NCI-H1092 (cell line): ENCODE measurements around the gene CCR7.

Experiments
- DNase-seq: peaks from one replicate; lab custom pipeline; 2025; lab: John Stamatoyannopoulos, UW

Gene CCR7

DNA sequence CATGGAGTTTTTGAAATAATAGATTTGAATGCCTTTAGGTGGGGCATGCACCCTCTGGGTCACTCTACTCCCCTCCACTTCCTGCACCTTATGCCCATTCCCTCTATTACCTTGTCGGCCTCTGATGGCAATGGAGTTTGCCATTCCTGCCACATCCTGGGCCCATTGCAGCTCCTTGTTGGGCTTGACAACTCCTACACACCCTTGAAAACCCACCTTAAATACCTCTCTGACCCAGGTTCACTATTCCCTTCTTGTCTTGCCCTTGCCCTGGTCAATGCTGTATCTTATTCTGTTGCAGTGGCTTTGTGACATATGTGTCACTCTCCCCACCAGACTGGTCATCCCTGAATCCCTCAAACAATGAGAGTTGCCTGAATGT, 2.4 kb downstream of the CCR7 start:
- no peak for DNase-seq

DNA sequence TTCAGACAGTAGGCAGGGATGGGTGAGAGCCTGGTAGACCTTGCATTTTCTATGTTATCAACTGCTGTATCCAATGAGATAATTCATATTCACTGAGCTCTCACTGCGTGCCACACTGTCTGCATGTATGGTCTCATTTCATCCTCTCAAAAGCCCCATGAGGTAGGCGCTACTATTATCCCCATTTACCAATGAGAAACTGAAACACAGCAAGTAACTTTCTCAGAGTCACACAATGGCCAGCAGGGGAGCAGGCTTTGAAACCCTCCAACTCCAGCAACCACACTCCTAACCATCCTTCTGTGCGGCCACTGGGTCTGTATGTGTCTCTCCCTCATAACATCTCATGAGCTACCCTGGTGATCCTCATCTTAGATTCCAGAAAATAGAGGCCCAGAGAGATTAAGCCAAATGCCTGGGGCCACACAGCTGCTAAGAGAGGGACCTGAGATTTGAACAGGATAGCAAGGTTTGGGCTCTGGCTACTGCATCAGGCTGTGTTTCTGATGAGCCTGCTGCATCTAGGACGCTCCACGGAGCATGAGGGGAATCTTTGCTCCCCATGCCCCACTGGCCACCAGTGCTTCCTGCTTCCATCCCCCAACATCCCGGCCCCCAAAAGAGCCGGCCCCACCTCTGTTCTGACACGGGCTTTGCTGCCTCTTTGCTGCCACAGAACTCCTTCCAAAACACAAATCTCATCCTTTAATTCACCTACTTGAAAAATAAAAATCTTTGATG, 3.2 kb downstream of the CCR7 start:
- DNase-seq: no peak

DNA sequence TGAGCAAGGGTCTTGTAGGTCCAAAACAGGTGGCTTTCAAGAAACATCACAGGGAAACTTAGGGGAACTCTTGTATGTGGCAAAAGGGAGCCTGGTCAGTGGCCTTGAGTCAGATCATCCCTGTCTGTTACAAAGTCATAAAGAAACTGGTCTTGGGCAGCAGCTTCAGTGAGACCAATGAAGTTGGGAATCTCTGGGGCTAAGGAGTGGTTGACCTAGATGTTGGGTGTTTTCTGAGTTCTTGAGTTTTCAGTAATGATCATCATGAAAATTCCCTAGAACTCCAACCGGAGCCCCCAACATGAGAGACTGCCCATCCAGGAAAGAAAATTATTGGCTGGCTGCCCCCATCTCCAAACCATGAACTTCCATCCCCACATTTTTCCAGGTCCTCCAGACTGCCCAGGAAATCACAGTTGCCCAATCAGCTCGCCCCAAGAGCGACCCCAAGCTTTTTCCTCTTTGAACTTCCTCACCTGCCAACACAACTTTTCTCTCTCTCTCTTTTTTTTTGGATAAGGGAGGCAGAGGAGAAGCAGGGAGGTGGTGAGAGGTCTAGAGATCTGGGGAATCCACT, 3.9 kb downstream of the CCR7 start:
- no peak for DNase-seq

DNA sequence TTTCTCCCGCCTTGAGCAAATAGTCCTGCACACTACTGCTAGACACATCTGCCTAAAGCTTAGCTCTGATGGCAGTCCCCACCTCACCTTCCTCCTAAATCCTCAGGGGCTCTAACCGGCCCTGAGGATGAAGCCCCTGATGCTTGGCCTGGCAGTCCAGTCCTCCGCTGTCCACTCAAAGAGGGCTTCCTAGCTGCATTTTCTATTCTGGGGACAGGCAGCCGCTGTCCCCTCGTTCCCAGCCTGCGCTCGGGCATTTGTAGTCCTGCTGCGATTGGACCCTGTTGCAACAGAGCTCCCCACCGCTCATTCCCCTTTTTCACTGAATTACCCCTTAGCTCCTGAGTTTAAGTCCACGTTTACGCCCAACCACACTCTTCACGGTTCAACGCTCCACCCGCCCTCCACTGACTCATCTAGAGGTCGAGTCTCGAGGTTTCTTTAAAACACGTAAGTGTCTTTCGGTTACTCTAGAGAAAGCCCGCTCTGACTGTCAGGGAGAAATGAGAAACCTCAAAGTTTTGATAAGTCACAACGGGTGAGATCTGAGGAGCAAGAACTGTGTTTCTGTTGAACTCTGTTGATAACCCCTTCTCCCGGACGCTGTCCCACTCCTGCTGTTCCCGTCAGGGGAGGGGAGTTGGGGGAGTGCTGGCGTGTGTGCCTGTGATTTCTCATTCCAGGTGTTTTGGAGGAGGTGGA, 4.5 kb downstream of the CCR7 start:
- DNase-seq: no peak

DNA sequence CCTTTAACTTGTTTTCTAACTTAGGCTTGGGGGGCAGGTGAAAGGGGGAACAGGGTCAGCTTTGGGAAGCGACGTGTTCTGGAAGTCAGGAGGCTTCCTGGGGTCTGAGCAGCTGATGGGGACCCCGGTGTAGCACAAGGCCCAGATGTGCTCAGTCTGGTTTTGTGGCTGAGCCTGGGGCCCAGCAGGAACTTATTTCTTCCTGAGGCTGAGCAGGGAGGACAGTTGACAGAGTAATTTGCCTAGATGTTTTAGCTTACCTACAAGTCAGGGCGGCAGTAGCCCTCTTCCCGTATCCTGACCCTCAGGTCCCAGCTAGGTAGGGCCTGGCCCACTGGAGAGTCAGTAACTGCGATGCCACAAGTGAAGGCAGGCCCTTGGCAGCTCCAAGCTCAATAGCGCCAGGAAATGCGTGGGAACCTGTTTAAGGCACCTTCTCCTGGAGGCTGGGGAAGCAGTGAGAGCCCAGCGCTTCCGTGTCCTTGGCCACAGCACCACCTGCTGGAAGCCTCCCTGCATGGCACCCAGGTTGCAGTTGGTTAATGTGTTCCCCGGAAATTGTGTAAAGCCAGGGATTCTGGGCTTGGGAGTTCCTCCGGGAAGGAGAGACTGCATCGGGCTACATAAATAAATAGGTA, 5.2 kb downstream of the CCR7 start:
- DNase-seq: peak; percentile 74

DNA sequence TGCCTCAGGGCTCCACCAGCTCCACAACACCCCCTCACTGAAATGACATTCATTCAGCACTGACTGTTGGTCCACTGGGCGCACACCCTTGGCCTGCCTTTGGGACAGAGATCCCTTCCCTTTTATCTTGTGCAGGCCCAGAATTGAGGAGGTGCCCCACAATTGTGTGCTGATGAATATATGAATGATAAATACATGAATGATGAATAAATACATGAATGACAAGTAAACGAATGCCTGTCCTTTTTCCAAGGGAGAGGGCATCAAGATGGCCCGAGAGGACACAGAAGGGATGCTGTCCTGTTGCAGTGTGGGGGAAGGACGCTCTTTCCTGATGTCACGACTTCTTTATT, 5.7 kb downstream of the CCR7 start:
- no peak for DNase-seq

DNA sequence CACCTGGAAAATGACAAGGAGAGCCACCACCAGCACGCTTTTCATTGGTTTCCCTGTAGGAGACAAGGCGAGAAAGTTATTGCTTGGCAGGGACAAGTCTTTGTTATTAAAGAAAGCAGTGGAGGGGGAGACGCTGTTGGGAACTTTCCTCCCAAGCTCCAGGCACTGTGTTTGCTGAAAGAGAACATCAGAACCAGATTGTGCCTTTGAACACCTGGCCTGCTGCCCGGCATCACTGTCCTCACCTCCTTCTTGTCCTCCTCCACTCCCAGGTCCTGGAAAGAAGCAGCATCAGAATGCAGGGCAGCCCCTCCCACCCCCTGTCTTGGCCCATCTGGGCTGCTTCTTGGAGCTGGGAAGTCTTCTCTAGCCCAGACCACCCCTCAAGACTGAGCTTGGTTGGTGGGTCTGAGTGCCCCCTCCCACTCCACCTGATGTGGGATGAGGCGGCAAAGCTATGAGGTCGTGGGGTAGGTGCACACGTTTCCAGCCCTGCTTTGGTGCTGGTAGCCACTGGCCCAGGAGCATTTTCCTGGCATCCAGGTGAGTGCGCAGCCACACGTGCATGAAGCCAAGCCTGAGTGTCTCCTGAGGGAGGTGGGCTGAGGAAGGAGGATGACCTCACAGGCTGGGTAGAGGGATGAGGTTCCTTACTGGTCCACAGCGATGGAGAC, 6.2 kb downstream of the CCR7 start:
- DNase-seq: no peak

DNA sequence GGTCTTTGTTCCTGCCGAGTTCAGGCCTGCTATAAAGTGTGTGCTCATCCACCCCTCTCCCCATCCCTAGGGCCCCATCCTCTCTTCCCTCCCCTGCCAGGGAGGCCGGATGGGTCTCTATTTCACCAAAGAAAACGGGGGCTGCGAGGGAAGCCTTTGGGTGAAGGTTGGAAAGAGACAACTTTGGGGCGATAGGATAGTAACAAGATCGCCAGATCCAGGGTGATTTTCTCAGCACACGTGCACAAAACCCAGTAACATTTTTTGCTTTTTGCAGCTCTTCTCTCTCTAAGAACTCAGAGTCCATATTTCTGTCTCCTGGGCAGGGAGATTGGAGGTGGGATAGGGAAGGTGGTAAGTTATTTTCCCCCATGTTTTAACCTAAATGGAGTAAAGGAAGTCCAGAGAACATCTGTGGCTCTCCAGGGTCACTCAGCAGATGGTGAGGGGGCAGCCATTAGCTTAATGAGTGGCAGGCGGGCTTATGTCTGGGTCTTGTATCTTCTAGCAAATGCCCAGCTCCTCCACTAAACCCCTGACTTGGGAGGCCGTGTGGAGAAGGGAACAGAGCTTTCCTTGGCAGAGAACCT, 6.9 kb downstream of the CCR7 start:
- no peak for DNase-seq

DNA sequence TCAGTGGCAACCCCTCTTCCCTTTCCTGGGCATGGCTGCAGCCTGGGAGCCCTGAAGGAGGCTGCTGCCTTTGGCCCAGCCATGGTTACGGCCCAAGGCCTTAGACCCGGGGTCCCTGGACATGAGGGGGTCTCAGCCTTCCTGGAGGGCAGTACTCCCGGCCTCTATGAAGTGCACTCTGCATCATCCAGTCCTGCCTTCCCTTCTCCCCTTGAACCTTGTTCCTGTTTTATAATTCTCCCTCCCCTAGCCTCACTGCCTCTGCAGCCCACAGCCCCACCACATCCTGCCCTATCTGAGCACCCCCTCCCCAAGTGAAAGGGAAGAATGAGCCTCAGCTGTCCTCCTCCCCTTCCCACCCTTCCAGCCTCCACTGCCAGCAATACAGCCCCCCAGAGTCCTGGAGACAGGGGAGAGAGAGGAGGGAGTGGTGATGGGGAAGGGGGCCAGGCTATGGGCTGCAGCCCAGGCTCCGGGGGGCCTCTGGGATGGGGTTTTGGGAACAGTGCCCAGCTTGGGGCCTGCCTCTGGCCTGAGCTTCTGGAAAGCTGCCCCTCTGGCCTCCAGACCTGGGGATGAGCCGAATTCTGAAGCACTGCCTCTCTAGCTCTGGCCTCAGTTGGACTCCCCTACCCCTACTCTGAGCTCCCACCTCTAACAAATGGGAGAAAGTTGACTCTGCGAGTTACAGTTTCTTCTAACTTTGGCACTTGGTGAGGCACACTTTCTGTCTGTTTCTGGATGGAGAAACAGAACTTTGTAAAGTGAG, 7.6 kb downstream of the CCR7 start:
- no peak for DNase-seq

DNA sequence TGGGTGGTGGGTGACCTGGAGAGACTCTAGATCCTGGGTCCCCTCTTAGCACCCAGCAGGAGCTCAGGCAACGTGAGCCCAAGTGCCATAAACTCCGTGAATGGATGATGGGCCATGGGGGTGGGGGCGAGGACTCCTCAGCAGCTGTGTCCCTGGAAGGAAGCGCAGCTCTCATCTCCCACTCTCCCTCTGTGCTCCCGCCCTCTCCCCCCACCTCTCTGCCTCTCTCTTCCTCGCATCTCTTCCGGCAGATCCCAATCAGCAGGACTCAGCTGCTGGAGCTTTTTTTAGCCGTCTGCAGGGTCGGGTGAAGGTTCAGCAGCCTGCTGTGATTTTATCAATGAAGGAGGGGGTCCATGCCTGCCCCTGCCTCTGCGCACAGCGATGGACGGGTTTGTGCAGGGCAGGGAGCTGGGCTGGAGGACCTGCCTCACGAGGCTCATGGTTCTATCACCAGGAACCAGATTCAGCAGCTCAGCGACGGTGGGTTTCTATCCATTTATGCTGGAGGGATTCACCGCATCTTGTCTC, 8.3 kb downstream of the CCR7 start:
- DNase-seq: no peak

DNA sequence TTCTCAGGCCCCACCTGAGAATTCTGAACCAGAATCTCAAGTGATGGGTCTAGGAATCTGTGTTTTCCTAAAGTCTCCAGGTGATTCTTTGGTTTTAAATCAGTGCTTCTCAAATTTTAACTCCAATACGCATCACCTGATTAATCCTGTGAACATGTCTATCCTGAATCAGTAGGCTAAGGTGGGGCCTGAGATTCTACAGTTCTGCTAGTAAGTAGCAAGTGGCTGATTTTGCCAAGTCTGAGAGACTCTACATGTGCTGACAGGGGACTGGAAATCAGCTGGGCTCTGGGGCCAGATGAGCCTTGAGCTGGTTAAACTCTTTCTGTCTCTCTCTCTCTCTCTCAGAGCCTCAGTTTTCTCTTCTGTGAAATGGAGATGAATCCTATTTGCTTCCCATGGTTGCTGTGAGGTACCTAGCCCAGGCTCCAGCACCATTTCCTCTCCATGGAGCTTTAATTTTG, 9.0 kb downstream of the CCR7 start:
- no peak for DNase-seq

DNA sequence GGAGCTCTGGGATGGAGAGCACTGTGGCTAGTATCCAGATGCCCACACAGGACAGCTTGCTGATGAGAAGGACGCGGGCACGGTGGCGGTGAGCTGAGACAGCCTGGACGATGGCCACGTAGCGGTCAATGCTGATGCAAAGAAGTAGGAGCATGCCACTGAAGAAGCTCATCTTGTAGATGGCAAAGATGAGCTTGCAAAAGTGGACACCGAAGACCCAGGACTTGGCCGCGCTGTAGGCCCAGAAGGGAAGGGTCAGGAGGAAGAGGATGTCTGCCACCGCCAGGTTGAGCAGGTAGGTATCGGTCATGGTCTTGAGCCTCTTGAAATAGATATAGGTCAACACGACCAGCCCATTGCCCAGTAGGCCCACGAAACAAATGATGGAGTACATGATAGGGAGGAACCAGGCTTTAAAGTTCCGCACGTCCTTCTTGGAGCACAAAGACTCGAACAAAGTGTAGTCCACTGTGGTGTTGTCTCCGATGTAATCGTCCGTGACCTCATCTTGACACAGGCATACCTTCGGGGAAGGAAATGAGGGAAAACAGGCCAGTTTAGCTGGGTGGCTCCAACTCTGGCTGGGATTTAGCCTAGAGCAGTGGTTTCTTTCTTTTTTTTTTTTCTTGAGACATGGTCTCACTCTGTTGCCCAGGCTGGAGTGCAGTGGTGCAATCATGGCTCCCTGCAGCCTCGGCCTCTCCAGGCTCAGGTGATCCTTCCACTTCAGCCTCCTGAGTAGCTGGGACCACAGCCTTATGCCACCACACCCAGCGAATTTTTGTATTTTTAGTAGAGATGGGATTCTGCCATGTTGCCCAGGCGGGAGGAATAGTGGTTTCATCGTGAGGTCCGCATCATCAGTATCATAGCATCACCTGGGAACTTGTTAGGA, 9.7 kb downstream of the CCR7 start:
- DNase-seq: no peak

DNA sequence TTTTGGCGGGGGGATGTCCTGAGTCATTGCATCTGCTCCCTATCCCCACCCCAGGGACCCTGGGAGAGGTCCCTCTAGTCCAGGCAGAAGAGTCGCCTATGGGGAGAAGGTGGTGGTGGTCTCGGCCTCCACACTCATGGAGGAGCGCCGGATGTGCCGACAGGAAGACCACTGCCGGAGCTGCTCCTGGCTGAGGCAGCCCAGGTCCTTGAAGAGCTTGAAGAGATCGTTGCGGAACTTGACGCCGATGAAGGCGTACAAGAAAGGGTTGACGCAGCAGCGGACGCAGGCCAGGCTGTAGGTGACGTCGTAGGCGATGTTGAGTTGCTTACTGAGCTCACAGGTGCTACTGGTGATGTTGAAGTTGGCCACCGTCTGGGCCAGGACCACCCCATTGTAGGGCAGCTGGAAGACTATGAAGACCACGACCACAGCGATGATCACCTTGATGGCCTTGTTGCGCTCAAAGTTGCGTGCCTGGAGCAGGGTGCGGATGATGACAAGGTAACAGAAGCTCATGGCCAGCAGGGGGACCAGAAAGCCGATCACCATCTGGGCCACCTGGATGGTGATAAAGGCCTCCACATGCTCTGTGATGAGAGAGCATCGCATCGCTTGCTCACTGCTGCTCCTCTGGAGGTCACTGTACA, 10.5 kb downstream of the CCR7 start:
- no peak for DNase-seq

DNA sequence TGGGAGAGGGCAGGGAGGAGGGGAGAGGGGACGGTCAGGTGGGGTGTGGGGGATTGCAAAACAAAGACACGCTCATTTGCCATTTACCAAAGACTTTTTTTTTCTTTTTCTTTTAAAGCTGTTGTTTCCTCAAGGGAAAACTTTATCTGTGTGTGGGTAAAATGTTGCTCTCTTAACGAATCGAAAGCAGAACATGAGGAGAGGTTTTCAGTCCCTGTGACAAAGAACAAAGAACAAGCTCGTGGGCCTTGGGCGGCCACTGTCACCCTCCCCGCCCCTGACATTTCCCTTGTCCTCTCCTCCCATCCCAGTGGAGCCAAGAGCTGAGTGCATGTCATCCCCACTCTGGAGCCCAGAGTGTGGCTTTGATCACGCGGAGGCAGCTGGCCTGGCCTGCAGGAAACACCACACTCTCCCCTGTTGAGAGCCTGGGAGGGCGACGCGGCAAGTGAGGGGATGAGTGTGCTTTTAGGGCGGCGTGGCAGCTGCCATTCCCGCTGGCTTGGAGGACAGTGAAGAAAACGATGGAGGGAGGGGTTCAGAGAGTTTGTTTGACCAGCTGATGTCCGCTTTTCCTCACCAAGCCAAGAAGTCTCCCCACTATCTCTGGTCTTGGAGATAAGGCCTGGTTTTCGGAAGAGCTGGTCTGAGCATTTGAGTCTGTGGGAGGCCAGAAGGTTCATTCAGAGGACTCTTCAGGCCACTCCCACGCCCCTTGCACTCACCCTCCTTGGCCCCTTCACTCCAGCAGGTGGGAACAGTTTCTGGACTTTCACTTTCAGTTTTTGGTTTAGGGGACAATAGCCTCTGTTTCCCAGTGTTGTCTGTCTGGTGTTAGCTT, 11.4 kb downstream of the CCR7 start:
- peak; percentile 10 for DNase-seq

DNA sequence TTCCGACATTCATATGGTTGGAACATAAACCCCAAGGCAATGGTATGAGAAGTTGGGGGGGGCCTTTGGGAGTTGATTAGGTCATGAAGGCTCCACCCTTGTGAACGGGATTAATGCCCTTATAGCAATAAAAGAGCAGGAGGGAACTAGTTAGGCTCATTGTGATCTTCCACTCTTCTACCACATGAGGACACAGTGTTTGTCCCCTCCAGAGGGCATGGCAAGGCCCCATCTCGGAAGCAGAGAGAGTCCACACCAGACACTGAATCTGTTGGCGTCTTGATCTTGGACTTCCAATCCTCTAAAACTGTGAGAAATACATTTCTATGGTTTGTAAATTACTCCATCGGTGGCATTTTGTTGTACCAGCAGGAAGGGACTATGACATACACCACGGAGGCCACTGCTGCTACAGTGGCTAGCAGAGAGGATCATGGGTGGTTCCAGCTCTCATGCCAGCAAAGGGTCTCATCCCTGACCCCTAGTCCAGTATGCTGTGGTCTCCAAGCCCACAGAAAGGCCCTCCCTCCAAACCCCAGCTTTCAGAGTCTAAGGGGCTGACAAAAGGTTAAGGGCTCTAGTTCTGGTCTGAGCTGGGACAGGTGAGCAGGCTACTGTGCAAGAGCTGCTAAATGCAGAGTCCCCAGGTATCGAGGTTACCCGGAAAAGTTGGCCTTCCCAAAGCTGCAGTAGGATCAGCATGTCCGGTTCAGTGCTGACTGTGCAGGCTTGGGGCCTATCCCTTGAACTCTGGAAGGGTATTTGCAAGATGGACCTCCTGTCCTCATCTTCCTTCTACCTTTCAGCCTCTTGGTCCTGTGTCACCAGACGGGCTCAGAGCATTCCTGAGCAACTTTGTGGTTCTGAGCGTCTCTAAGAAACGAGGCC, 12.2 kb downstream of the CCR7 start:
- no peak for DNase-seq

DNA sequence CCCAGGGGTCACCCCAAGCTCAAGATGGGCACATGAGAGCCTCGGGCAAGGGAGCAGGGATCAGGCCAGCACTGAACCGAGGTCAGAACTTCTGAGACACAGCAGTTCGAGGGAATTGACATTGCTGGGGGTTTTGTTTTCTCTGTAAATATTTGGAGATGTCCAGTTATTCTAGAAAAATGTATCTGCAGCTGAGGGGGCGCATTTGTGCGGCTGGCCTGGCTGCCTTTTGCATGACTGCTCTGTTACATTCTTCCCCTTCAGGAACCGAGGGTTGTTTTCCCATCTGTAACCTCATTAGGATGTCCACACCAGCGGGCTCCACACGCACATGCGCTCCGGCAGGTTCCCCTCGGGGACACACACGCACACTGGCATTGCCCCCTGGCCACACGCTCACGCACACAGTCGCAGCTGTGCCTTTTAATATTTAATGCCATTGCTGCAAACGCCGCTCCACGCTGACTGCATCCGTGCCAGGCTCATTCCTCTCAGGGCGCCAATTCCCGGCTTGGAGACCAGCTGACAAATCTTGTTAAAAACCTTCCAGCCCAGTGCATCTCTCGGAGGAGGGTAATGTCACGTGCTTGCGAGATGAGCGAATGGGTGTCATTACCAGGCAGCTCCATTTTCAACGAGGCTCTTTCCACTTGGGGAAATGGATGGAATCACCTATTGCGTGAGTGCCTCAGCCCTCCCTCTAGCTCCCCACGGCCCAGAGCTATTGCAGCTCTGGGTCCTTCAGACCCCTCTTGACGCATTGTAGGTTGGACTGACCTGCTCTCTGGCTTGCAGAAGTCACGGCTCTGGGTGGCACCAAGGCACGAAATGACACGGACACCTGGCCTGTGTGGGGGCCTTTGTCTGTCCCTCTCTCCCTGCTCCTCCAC, 13.1 kb downstream of the CCR7 start:
- no peak for DNase-seq
